ENCODE measurements around the gene SLC24A3. TPM values are rescaled to one million over a fixed set of nuclear protein-coding genes. Genes with fewer than 3 reads are reported as not detected.

Gene SLC24A3
- total RNA-seq, 2 experiments from 2014 or later, result not detected

GRCh38 chr20:19314621-19315020 is 102.2 kb downstream of the SLC24A3 start:
- H3K4me3 Mint-ChIP-seq, result no peak overlapping the region

GRCh38 chr20:19317237-19318069 is 105.0 kb downstream of the SLC24A3 start:
- CTCF ChIA-PET, result interaction anchor here (1.1 kb wide), 1 partner anchor 111 kb away, joined by 3 read pairs; no protein-coding TSS in a partner anchor
- no peaks in the 10 kb centered on the region for H3K9me3 Mint-ChIP-seq (ENCODE audit: low read depth)
- H3K27ac Mint-ChIP-seq, result peak overlapping the region; percentile 29
- no peaks in the 10 kb centered on the region for H3K36me3 Mint-ChIP-seq
- H3K4me1 Mint-ChIP-seq, result peaks cover 9% of the 10 kb centered on the region
- ATAC-seq, result peak; percentile 58
- DNase-seq, result no peak
- H3K27me3 Mint-ChIP-seq, result no peaks in the 10 kb centered on the region
- H3K4me3 Mint-ChIP-seq, result no peak overlapping the region

More at GRCh38 chr20:19314621-19315020, 102.2 kb downstream of the SLC24A3 start:
- Mint-ChIP-seq H3K36me3 (no peaks in the 10 kb centered on the region), H3K4me1 (peaks cover 9% of the 10 kb centered on the region), H3K27me3 (no peaks in the 10 kb centered on the region), H3K27ac (no peak overlapping the region), H3K9me3 (ENCODE audit: low read depth) (no peaks in the 10 kb centered on the region)
- CTCF ChIA-PET, result no interaction called here
- ATAC-seq, result no peak
- DNase-seq, result no peak

GRCh38 chr20:19318610-19319009 is 106.2 kb downstream of the SLC24A3 start:
- Mint-ChIP-seq H3K36me3 (no peaks in the 10 kb centered on the region), H3K9me3 (ENCODE audit: low read depth) (no peaks in the 10 kb centered on the region), H3K27ac (no peak overlapping the region), H3K27me3 (no peaks in the 10 kb centered on the region), H3K4me3 (no peak overlapping the region), H3K4me1 (peaks cover 9% of the 10 kb centered on the region)
- no peak for DNase-seq
- CTCF ChIA-PET, result no interaction called here
- ATAC-seq, result no peak

- CTCF ChIA-PET, result no interaction called here
Measured at GRCh38 chr20:19320005-19320404, 107.6 kb downstream of the SLC24A3 start.

GRCh38 chr20:19321176-19321575 is 108.7 kb downstream of the SLC24A3 start:
- H3K36me3 Mint-ChIP-seq, result no peaks in the 10 kb centered on the region
- ATAC-seq (no peak), DNase-seq (no peak)
- H3K27me3 Mint-ChIP-seq, result no peaks in the 10 kb centered on the region
- CTCF ChIA-PET, result no interaction called here
- no peaks in the 10 kb centered on the region for H3K9me3 Mint-ChIP-seq (ENCODE audit: low read depth)
- H3K27ac Mint-ChIP-seq, result no peak overlapping the region
- H3K4me3 Mint-ChIP-seq, result no peak overlapping the region
- H3K4me1 Mint-ChIP-seq, result peaks cover 9% of the 10 kb centered on the region

More at GRCh38 chr20:19320005-19320404, 107.6 kb downstream of the SLC24A3 start:
- Mint-ChIP-seq H3K4me1 (peaks cover 9% of the 10 kb centered on the region), H3K27ac (no peak overlapping the region), H3K36me3 (no peaks in the 10 kb centered on the region), H3K4me3 (no peak overlapping the region), H3K9me3 (ENCODE audit: low read depth) (no peaks in the 10 kb centered on the region), H3K27me3 (no peaks in the 10 kb centered on the region)
- DNase-seq, result no peak
- ATAC-seq, result no peak

GRCh38 chr20:19322061-19322985 is 109.9 kb downstream of the SLC24A3 start:
- no peak for DNase-seq
- Mint-ChIP-seq H3K27ac (no peak overlapping the region), H3K9me3 (ENCODE audit: low read depth) (no peaks in the 10 kb centered on the region), H3K27me3 (no peaks in the 10 kb centered on the region), H3K4me3 (no peak overlapping the region), H3K36me3 (no peaks in the 10 kb centered on the region), H3K4me1 (peaks cover 5% of the 10 kb centered on the region)
- CTCF ChIA-PET, result no interaction called here
- no peak for ATAC-seq

- Mint-ChIP-seq H3K27ac (no peak overlapping the region), H3K4me1 (peaks cover 6% of the 10 kb centered on the region), H3K36me3 (no peaks in the 10 kb centered on the region), H3K9me3 (ENCODE audit: low read depth) (no peaks in the 10 kb centered on the region), H3K4me3 (no peak overlapping the region), H3K27me3 (no peaks in the 10 kb centered on the region)
- no peak for DNase-seq
- CTCF ChIA-PET, result no interaction called here
- no peak for ATAC-seq
Measured at GRCh38 chr20:19327401-19327800, 115.0 kb downstream of the SLC24A3 start.

GRCh38 chr20:19328676-19329075 is 116.2 kb downstream of the SLC24A3 start:
- DNase-seq, result no peak
- Mint-ChIP-seq H3K27me3 (no peaks in the 10 kb centered on the region), H3K4me1 (peaks cover 6% of the 10 kb centered on the region), H3K36me3 (no peaks in the 10 kb centered on the region), H3K9me3 (ENCODE audit: low read depth) (no peaks in the 10 kb centered on the region), H3K27ac (no peak overlapping the region), H3K4me3 (no peak overlapping the region)
- CTCF ChIA-PET, result no interaction called here
- no peak for ATAC-seq

GRCh38 chr20:19330038-19330437 is 117.6 kb downstream of the SLC24A3 start:
- Mint-ChIP-seq H3K36me3 (no peaks in the 10 kb centered on the region), H3K9me3 (ENCODE audit: low read depth) (no peaks in the 10 kb centered on the region), H3K27ac (no peak overlapping the region), H3K27me3 (no peaks in the 10 kb centered on the region), H3K4me1 (peaks cover 6% of the 10 kb centered on the region), H3K4me3 (no peak overlapping the region)
- DNase-seq, result no peak
- CTCF ChIA-PET, result no interaction called here
- no peak for ATAC-seq

GRCh38 chr20:19330731-19331130 is 118.3 kb downstream of the SLC24A3 start:
- Mint-ChIP-seq H3K27me3 (no peaks in the 10 kb centered on the region), H3K4me3 (no peak overlapping the region), H3K9me3 (ENCODE audit: low read depth) (no peaks in the 10 kb centered on the region), H3K27ac (no peak overlapping the region), H3K4me1 (peaks cover 6% of the 10 kb centered on the region), H3K36me3 (no peaks in the 10 kb centered on the region)
- no peak for DNase-seq
- no peak for ATAC-seq
- CTCF ChIA-PET, result no interaction called here

GRCh38 chr20:19333563-19333962 is 121.1 kb downstream of the SLC24A3 start:
- Mint-ChIP-seq H3K27ac (no peak overlapping the region), H3K27me3 (no peaks in the 10 kb centered on the region), H3K9me3 (ENCODE audit: low read depth) (no peaks in the 10 kb centered on the region), H3K36me3 (no peaks in the 10 kb centered on the region), H3K4me1 (no peaks in the 10 kb centered on the region), H3K4me3 (no peak overlapping the region)
- ATAC-seq (no peak), DNase-seq (no peak)
- CTCF ChIA-PET, result no interaction called here

GRCh38 chr20:19335341-19335740 is 122.9 kb downstream of the SLC24A3 start:
- ATAC-seq, result no peak
- no peak overlapping the region for H3K4me3 Mint-ChIP-seq
- no peaks in the 10 kb centered on the region for H3K4me1 Mint-ChIP-seq
- H3K27me3 Mint-ChIP-seq, result peaks cover 3% of the 10 kb centered on the region
- DNase-seq, result no peak
- CTCF ChIA-PET, result no interaction called here
- no peak overlapping the region for H3K27ac Mint-ChIP-seq
- H3K36me3 Mint-ChIP-seq, result no peaks in the 10 kb centered on the region
- H3K9me3 Mint-ChIP-seq (ENCODE audit: low read depth), result no peaks in the 10 kb centered on the region

- CTCF ChIA-PET, result no interaction called here
- ATAC-seq (no peak), DNase-seq (no peak)
- Mint-ChIP-seq H3K9me3 (ENCODE audit: low read depth) (no peaks in the 10 kb centered on the region), H3K27ac (no peak overlapping the region), H3K36me3 (no peaks in the 10 kb centered on the region), H3K4me1 (no peaks in the 10 kb centered on the region), H3K4me3 (no peak overlapping the region), H3K27me3 (peaks cover 3% of the 10 kb centered on the region)
Measured at GRCh38 chr20:19335916-19336315, 123.5 kb downstream of the SLC24A3 start.

GRCh38 chr20:19336631-19337030 is 124.2 kb downstream of the SLC24A3 start:
- no peaks in the 10 kb centered on the region for H3K9me3 Mint-ChIP-seq (ENCODE audit: low read depth)
- no peak overlapping the region for H3K27ac Mint-ChIP-seq

More at GRCh38 chr20:19336631-19337030, 124.2 kb downstream of the SLC24A3 start:
- no peak overlapping the region for H3K4me3 Mint-ChIP-seq
- ATAC-seq, result no peak
- H3K36me3 Mint-ChIP-seq, result no peaks in the 10 kb centered on the region
- no peaks in the 10 kb centered on the region for H3K4me1 Mint-ChIP-seq
- no peak for DNase-seq
- CTCF ChIA-PET, result no interaction called here
- peaks cover 3% of the 10 kb centered on the region for H3K27me3 Mint-ChIP-seq
